Measurements from ENCODE around the gene AGXT. TPM values are rescaled to one million over a fixed set of nuclear protein-coding genes. Genes with fewer than 3 reads are reported as not detected.

Gene AGXT
- total RNA-seq, 4 donors from 2014 or later = not detected

DNA sequence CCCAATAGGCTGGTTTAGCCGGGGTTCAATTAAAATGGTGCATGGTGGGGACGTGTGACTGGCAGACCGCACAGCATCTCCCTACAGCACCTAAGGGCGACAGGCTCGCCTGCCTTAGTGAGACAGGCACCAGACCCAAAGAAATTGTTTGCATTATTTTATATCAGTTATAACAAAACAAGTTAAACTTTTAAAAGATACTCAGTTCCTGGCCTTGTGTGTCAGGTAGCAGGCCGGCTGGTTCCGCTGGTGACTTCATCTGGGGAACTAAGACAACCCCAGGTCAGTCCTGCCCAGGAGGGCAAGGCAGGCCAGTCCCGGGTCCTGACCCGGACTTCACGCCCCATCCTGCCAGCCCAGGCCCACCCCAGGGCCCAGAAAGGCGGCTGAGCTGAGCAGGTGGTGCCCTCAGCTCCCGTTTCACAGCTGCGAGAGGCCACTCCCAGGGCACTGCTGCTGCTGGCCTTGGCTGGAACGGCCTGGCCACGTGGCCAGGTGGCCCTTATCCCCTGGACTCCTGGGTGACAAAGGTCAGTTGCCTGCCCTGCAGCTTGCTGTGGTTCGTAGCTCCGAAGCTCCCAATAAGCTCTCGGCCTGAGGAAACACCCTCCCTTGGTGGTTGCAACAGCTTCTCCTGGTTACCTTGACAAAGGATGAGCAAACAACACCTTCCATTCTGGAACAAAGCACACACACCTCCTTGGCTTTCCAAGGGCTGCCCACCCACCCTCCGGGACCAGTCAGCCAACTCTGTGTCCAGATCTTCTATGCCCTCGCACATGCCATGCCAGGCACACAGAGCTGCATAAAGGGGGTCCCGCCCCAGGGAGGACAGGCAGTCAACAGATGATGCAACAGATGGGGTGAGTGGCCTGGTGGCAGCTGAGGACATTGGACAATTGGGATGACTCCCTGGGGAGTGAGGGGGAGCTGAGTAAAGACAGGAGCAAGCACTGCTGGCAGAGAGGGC, 11.3 kb upstream of the AGXT start:
- intact Hi-C loops (cut with DNase I) = no loop called here
- Histone ChIP-seq H3K9me3 (no peaks in the 10 kb centered on the region), H3K27me3 (no peaks in the 10 kb centered on the region), H3K27ac (no peak overlapping the region), H3K36me3 (no peaks in the 10 kb centered on the region), H3K4me3 (replicated peaks in 1 of 3) (no peak overlapping the region), H3K4me1 (peaks cover 6 to 10% of the 10 kb centered on the region in 2 donors)
- DNase-seq = no peak
- TF ChIP-seq, protein P1, sequence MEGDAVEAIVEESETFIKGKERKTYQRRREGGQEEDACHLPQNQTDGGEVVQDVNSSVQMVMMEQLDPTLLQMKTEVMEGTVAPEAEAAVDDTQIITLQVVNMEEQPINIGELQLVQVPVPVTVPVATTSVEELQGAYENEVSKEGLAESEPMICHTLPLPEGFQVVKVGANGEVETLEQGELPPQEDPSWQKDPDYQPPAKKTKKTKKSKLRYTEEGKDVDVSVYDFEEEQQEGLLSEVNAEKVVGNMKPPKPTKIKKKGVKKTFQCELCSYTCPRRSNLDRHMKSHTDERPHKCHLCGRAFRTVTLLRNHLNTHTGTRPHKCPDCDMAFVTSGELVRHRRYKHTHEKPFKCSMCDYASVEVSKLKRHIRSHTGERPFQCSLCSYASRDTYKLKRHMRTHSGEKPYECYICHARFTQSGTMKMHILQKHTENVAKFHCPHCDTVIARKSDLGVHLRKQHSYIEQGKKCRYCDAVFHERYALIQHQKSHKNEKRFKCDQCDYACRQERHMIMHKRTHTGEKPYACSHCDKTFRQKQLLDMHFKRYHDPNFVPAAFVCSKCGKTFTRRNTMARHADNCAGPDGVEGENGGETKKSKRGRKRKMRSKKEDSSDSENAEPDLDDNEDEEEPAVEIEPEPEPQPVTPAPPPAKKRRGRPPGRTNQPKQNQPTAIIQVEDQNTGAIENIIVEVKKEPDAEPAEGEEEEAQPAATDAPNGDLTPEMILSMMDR (IDR thresholded peaks at IDR 0.05) = no peak
- TF ChIP-seq POLR2A (IDR thresholded peaks at IDR 0.05) = no peak
- 91 to 94% methylated on average over 14 to 16 of the region's 21 CpGs for WGBS, 2 donors

DNA sequence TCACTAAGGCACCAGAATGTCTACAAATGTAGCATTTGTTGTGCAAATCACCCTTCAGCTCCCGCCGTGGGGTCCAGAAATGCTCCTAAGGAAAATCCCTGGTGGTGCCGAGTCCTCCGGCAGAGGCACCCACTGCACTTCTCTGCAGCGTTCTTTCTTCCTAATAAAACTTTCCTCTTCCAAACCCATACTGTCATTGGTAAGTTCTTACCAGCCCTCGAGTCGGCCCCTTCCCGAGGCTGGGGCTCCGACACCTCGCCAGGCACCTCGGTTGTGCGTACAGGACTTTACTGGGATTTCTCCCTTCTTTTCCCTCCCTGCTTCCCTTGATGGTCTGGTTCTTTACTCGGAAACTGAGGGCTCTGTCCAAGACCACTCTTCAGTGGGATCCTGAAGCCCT, 10.3 kb upstream of the AGXT start:
- intact Hi-C loops (cut with DNase I) = no loop called here
- H3K36me3 ChIP-seq = no peaks in the 10 kb centered on the region
- no peak for DNase-seq
- 92 to 95% methylated on average over 13 of the region's 13 CpGs for WGBS, 2 donors
- TF ChIP-seq, protein P1 (IDR thresholded peaks at IDR 0.05) = no peak
- TF ChIP-seq POLR2A (IDR thresholded peaks at IDR 0.05) = no peak
- H3K9me3 ChIP-seq = no peaks in the 10 kb centered on the region
- H3K4me3 ChIP-seq (replicated peaks in 1 of 3) = no peak overlapping the region
- H3K27ac ChIP-seq = no peak overlapping the region
- peaks cover 6 to 10% of the 10 kb centered on the region in 2 donors for H3K4me1 ChIP-seq
- no peaks in the 10 kb centered on the region for H3K27me3 ChIP-seq

DNA sequence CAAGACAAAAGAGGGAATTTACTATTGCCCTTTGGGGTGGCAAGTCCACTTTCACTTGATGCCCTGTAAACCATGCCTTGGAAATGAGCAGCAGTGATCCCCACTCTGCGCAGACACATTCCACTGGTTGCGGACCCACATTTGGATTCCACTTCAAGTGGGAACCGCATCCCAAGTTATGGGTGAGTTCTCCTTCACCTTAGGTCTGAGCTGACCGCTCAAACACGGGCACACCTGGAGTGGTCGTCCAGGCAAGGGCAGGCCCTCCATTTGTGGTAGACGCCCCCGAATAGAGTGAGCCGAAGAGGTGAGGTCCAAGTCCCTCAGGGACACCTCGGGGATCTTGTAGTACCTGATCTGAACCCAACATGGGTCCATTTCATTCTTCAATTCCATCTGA, 9.8 kb upstream of the AGXT start:
- H3K9me3 ChIP-seq = no peaks in the 10 kb centered on the region

DNA sequence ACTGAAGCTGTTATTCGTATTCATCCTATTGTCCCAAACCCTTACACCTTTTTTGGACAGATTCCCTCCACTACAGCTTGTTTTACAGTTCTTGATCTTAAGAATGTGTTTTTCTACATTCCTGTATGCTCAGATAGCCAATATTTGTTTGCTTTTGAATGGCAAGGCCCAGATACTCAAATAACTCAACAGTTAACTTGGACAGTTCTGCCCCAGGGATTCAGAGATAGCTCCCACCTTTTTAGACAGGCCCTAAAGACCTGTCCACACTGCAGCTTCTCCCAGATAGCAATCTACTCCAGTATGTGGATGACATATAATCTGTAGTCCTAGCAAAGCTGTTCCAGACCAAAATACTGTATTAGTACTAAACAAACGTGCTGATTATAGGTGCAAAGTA, 7.1 kb upstream of the AGXT start:
- WGBS, 2 donors = 77 to 81% methylated on average over 2 of the region's 2 CpGs
- no peaks in the 10 kb centered on the region for H3K36me3 ChIP-seq
- H3K9me3 ChIP-seq = no peaks in the 10 kb centered on the region
- DNase-seq = no peak
- intact Hi-C loops (cut with DNase I) = no loop called here
- no peak overlapping the region for H3K27ac ChIP-seq
- H3K4me3 ChIP-seq (replicated peaks in 1 of 3) = no peak overlapping the region
- TF ChIP-seq, protein P1 (IDR thresholded peaks at IDR 0.05) = no peak
- peaks cover 6 to 10% of the 10 kb centered on the region in 2 donors for H3K4me1 ChIP-seq
- no peaks in the 10 kb centered on the region for H3K27me3 ChIP-seq

More for the DNA sequence above, 9.8 kb upstream of the AGXT start:
- intact Hi-C loops (cut with DNase I) = no loop called here
- 91 to 95% methylated on average over 7 to 10 of the region's 10 CpGs for WGBS, 2 donors
- Histone ChIP-seq H3K27me3 (no peaks in the 10 kb centered on the region), H3K4me3 (replicated peaks in 1 of 3) (no peak overlapping the region), H3K27ac (no peak overlapping the region), H3K4me1 (peaks cover 6 to 10% of the 10 kb centered on the region in 2 donors), H3K36me3 (no peaks in the 10 kb centered on the region)
- no peak for TF ChIP-seq POLR2A (IDR thresholded peaks at IDR 0.05)
- TF ChIP-seq, protein P1 (IDR thresholded peaks at IDR 0.05) = no peak
- DNase-seq = no peak

DNA sequence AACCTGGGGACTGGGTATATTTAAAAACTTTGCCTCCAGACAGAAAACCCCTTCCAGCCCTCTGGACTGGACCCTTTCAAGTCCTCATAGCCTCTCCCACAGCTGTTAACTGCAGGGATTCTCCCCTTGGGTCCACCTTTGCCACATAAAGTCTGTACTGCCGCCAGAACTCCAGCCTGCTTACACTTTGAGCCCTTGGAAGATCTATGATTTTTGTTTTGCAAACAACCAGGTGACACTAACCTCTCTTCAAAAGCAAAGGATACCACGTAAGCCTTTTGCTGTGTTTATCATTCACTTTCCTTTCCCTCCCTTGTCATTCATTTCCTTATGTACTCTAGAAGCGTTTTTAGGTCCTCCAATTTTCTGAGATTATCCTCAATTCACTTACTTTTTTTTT, 4.1 kb upstream of the AGXT start:
- TF ChIP-seq POLR2A (IDR thresholded peaks at IDR 0.05) = no peak
- TF ChIP-seq, protein P1 (IDR thresholded peaks at IDR 0.05) = no peak
- H3K4me3 ChIP-seq (replicated peaks in 1 of 3) = no peak overlapping the region
- peaks cover 6 to 10% of the 10 kb centered on the region in 2 donors for H3K4me1 ChIP-seq
- no peaks in the 10 kb centered on the region for H3K27me3 ChIP-seq
- H3K36me3 ChIP-seq = no peaks in the 10 kb centered on the region
- no peaks in the 10 kb centered on the region for H3K9me3 ChIP-seq
- no peak for DNase-seq
- intact Hi-C loops (cut with DNase I) = no loop called here
- 83 to 91% methylated on average over 3 of the region's 3 CpGs for WGBS, 2 donors
- no peak overlapping the region for H3K27ac ChIP-seq

Data from thyroid gland (tissue), 4 donors.